Measurements from ENCODE around the gene SLC37A4.
"Not testable (repeated sequence)": the region's sequence is repeated elsewhere in the genome, so short reads cannot be mapped to it uniquely, and the experiment has no call there.

GRCh38 chr11:118984337-118984736, 46.3 kb downstream of the SLC37A4 start:
- not testable (repeated sequence) for TF ChIP-seq POLR2A, CTCF (IDR thresholded peaks at IDR 0.05)

All from testis (tissue), 2 donors.